HG03571 (cell line): ENCODE results near the gene PRR18.
A peak's percentile ranks its signal among the peaks of the same experiment; 100 is the strongest.

Experiments used
- ATAC-seq: cut with Tn5 transposase; IDR thresholded peaks from one replicate; pipeline ENCODE4 v1.9.1; 2021; ENCODE audit not compliant: unreplicated experiment

PRR18 gene

DNA sequence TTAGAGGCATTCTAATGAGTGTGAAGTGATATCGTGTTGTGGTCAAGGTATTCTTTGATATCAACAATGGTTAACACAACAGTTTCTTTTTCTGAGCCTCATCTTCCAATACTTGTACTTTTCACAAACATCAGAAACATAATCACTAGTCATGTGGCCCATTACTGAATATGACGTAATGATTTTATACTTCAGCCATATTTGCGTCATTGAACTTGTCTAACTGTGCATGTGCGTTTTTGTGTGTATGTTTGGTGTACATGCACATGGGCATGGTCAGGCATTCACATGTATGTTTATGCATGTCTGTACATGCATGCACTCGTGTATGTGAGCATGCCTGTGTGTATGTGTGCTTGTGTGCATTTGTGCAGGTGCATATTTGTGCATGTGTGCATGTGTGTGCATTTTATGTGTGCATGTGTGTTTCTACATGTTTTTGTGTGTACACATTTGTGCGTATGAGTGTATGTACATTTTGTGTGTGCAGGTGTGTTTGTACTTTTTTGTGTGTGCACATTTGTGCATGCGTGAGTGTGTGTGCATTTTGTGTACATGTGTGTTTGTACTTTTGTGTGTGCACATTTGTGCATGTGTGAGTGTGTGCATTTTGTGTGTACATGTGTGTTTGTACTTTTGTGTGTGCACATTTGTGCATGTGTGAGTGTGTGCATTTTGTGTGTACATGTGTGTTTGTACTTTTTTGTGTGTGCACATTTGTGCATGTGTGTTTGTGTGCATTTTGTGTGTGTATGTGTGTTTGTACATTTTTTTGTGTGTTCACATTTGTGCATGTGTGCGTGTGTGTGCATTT lies 29.4 kb downstream of the PRR18 start:
- ATAC-seq = no peak

- ATAC-seq = no peak
Observed at GRCh38 chr6:166277892-166278578, 30.2 kb downstream of the PRR18 start.

- no peak for ATAC-seq
Observed at GRCh38 chr6:166277018-166277417, 31.2 kb downstream of the PRR18 start.

DNA sequence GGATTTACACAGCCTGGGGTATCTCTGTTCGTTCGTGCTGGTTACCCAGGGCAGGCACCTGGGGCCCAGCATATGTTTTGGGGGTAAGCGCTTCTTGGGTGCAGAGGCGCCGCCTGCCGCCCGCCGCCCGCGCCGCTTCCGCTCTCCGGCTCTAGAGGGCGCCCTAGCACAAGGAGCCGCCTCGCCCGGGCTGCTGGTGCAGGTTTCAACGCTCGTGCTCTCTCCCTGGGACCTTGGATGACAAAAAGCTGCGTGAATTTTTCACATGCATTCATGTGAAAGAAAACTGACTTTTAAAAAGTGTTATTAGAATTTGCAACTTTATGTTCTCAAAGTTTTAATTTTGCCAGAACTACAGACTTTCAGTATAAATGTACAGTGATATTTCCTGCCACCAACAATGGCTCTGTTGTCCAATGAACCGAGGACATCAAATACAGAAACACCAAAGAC lies 32.5 kb downstream of the PRR18 start:
- ATAC-seq = peak; percentile 85

GRCh38 chr6:166274739-166275370 lies 33.3 kb downstream of the PRR18 start:
- no peak for ATAC-seq

DNA sequence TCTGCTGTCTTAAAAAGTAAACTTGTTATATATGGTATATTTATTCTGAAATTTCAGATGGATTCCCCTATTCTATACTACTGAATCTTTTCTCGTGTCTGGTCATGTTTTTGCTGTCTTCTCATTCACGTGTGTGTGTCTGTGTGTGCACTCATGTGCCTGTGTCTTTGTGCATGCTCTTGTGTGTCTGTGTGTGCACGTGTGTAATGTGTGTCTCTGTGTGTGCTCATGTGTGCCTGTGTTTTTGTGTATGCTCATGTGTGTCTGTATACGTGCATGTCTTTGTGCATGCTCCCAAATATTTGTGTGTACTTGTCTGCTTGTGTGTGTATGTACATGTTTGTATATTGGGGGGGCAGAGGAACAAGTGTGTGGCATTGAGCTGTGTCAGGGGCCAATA lies 34.0 kb downstream of the PRR18 start:
- ATAC-seq = no peak

DNA sequence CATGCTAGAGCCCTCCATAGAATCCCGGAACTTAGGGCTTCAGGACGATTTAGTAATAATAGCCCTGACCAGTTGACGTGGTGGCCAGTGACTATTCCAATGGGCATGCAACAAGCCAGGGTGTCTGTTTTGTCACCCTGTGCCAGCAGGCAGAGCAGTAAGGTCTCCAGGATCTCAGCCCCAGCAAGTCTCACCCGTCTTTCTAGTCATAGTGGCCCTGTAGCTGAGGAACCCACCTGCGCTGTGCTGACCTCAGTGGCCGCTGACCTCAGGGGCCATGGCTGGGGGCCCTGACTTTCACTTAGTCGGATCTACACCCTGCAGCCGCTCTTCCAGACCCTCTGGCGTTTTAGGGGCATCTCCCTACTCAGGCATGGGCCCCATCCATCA lies 36.8 kb downstream of the PRR18 start:
- ATAC-seq = no peak

DNA sequence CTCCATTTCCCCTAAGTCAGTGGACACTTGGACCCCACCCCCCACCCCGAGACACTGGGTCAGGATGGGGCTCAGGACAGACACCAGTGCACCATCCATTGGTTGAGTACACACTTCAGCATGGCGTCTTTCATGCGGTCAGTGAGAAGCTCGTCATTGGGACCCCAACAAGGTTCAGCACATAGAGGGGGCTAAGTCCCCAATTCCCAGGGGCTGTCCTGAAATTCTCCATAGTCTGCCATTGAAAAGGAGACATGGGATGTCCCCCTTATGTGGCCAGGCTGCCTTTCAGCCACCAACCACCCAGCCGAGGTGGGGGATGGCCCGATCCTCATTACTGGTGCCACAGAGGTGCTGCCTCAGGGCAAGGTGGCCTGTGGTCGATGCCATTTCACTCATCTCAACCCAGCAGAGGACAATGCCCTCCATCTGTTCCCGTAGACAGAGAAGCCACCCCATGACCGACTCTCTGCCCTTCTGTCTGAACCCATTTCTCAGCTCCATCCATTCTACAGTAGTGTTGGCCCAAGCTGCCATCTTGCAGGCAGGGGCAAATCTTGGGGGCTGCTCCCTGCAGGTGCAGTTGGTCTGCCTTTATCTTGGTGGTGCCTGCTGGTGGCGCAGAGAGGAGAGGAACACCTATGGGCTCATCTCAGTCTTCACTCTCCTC lies 37.4 kb downstream of the PRR18 start:
- ATAC-seq = no peak

GRCh38 chr6:166269301-166270039 lies 38.7 kb downstream of the PRR18 start:
- ATAC-seq = no peak

DNA sequence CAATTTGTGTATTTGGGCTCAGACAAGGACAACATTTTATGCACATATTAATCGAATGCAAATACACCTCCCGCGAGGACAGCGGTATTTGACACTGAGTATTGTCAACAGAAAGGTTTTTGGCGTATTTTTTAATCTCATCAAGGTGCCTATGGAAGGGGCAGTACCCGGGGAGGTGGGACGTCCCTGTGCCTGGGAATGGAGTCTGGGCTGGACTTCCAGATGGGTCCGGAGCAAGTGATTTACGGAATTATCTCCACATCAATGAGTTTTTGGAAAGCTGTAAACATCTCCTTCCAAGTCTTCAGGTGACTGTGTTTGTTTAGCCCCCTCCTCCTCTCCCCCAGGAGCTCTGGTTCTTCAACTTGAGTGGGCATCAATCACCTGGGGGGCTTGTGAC lies 39.8 kb downstream of the PRR18 start:
- ATAC-seq = no peak

GRCh38 chr6:166267526-166267925 lies 40.7 kb downstream of the PRR18 start:
- ATAC-seq = no peak

- ATAC-seq = no peak
Observed at GRCh38 chr6:166266336-166266735, 41.9 kb downstream of the PRR18 start.

DNA sequence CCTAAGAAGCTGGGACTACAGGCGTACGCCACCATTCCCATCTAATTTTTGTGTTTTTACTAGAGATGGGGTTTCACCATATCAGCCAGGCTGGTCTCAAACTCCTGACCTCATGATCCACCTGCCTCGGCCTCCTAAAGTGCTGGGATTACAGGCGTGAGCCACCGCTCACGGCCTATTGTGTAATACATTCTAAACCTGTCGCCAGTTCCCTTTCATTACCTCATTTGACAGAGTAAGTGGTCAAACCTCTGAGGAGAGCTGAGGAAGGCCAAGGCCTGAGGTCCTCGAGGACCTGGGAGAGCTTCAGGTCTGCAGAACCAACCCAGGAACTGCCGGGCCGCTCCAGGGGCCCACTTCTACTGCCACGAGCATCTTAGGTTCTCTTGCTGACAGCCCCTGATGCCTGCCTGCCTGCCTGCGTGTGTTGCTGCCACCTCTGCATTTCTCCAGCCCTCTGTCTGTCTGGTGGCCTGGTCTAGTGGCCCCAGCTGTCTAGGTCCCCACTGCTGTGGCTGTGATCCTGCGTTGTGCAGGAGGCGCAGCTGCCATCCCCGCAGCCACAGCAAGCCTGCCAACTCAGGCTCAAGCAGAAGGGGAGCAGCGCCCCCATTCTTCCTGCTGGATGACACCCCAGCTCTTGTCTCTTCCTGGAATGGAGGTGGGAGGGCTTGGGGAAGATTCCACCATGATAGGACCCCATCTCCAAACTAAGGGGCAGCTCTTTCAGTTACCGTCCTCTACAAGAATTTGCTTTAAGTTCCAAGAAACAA lies 45.3 kb downstream of the PRR18 start:
- ATAC-seq = no peak

GRCh38 chr6:166259296-166259977 lies 48.8 kb downstream of the PRR18 start:
- no peak for ATAC-seq

DNA sequence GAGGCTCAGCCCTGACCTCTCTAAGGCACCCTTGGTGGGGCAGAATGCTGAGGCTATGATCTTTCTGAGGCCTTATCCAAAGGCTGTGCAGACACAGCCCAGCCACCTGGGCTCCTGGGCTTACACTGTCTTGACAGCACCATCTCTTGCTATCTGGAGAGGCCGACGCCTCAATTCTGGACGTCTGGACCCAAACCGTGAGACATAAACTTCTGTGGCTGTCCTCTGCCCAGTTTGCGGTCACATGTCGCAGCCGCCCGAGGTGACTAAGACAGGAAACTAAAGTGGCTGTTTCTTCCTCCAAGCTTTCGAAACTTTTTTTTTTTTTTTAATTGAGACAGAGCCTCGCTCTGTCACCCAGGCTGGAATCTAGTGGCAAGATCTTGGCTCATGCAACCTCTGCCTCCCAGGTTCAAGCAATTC lies 49.3 kb downstream of the PRR18 start:
- ATAC-seq = peak; percentile 84

- ATAC-seq = no peak
Observed at GRCh38 chr6:166257911-166258318, 50.3 kb downstream of the PRR18 start.
